HG03575 (cell line): ENCODE data around the gene TMEM184B.
"Not testable (repeated sequence)": the region's sequence is repeated elsewhere in the genome, so short reads cannot be mapped to it uniquely, and the experiment has no call there.

ENCODE experiments used
- ATAC-seq: cut with Tn5 transposase; IDR thresholded peaks from one replicate; pipeline ENCODE4 v1.9.1; 2021; ENCODE audit not compliant: unreplicated experiment, insufficient number of reproducible peaks, low FRiP score; ENCODE audit errors: extremely low read depth

The TMEM184B gene

GRCh38 chr22:38233856-38234255 lies 39.0 kb downstream of the TMEM184B start:
- ATAC-seq: not testable (repeated sequence)

- no peak for ATAC-seq
These were observed 39.4 kb downstream of the TMEM184B start for GRCh38 chr22:38233427-38233826.

- no peak for ATAC-seq
These were observed 40.6 kb downstream of the TMEM184B start for GRCh38 chr22:38232196-38232595.

GRCh38 chr22:38230916-38231315 lies 41.9 kb downstream of the TMEM184B start:
- no peak for ATAC-seq

GRCh38 chr22:38230108-38230825 lies 42.5 kb downstream of the TMEM184B start:
- ATAC-seq: no peak

GRCh38 chr22:38228873-38229740 lies 43.7 kb downstream of the TMEM184B start:
- ATAC-seq: no peak

GRCh38 chr22:38228326-38228872 lies 44.4 kb downstream of the TMEM184B start:
- no peak for ATAC-seq

- no peak for ATAC-seq
These were observed 45.8 kb downstream of the TMEM184B start for GRCh38 chr22:38226853-38227649.

- ATAC-seq: no peak
These were observed 49.4 kb downstream of the TMEM184B start for GRCh38 chr22:38223289-38223960.

- ATAC-seq: no peak
These were observed 50.1 kb downstream of the TMEM184B start for GRCh38 chr22:38222797-38223119.

GRCh38 chr22:38221908-38222796 lies 50.7 kb downstream of the TMEM184B start:
- no peak for ATAC-seq

- no peak for ATAC-seq
These were observed 51.4 kb downstream of the TMEM184B start for GRCh38 chr22:38221407-38221806.

- no peak for ATAC-seq
These were observed 52.0 kb downstream of the TMEM184B start for GRCh38 chr22:38220653-38221386.

- ATAC-seq: no peak
These were observed 52.6 kb downstream of the TMEM184B start for GRCh38 chr22:38220163-38220562.

- no peak for ATAC-seq
These were observed 53.2 kb downstream of the TMEM184B start for GRCh38 chr22:38219632-38220031.

GRCh38 chr22:38218661-38219622 lies 53.9 kb downstream of the TMEM184B start:
- no peak for ATAC-seq
